WERI-Rb-1 (cell line): ENCODE data around the gene UBASH3B.
"Not testable (repeated sequence)": the region's sequence is repeated elsewhere in the genome, so short reads cannot be mapped to it uniquely, and the experiment has no call there.

ENCODE experiments used
- DNase-seq: peaks from one replicate; pipeline ENCODE4 v3.0.0-alpha.2; 2020
- H3K27ac ChIP-seq: fragments of 250-450 bp; sonication (Bioruptor Pico); 2 replicates; pipeline ENCODE4 v1.5.1; 2020; ENCODE audit warnings: mild to moderate bottlenecking, moderate library complexity
- H3K27me3 ChIP-seq: fragments of 250-450 bp; sonication (Bioruptor Pico); 2 replicates; pipeline ENCODE4 v1.5.1; 2021; ENCODE audit warnings: mild to moderate bottlenecking, low read depth, moderate library complexity; ENCODE audit not compliant: insufficient read depth, severe bottlenecking
- H3K36me3 ChIP-seq: fragments of 250-450 bp; sonication (Bioruptor Pico); 2 replicates; pipeline ENCODE4 v1.5.1; 2020; ENCODE audit warnings: mild to moderate bottlenecking, moderate library complexity
- H3K4me3 ChIP-seq: 2 replicates; pipeline ENCODE4 v1.5.1; 2011; ENCODE audit warnings: low read depth, mild to moderate bottlenecking, control low read depth, low read length
- H3K9me3 ChIP-seq: fragments of 250-450 bp; sonication (Bioruptor Pico); 2 replicates; pipeline ENCODE4 v1.5.1; 2021; ENCODE audit warnings: mild to moderate bottlenecking, moderate library complexity; ENCODE audit not compliant: severe bottlenecking
- CTCF ChIP-seq: IDR thresholded peaks from 2 replicates; pipeline ENCODE4 v1.5.1; 2011; ENCODE audit warnings: low read depth, mild to moderate bottlenecking, control low read depth, inconsistent platforms, low read length

UBASH3B gene

GRCh38 chr11:122724520-122724919, 69.0 kb downstream of the UBASH3B start:
- TF ChIP-seq CTCF, result no peak
- no peak for DNase-seq
- Histone ChIP-seq H3K4me3 (no peak overlapping the region), H3K27me3 (peaks cover 80% of the 10 kb centered on the region), H3K27ac (no peak overlapping the region), H3K9me3 (peaks cover 3% of the 10 kb centered on the region), H3K36me3 (no peaks in the 10 kb centered on the region)

- no peak for DNase-seq
- H3K27me3 ChIP-seq, result peaks cover 80% of the 10 kb centered on the region
- no peak overlapping the region for H3K4me3 ChIP-seq
- peaks cover 3% of the 10 kb centered on the region for H3K9me3 ChIP-seq
- H3K27ac ChIP-seq, result no peak overlapping the region
- no peaks in the 10 kb centered on the region for H3K36me3 ChIP-seq
- TF ChIP-seq CTCF, result no peak
These were observed 70.5 kb downstream of the UBASH3B start for GRCh38 chr11:122726028-122726427.

- no peak overlapping the region for H3K4me3 ChIP-seq
- no peak overlapping the region for H3K27ac ChIP-seq
These were observed 71.8 kb downstream of the UBASH3B start for GRCh38 chr11:122727101-122727929.

GRCh38 chr11:122728561-122728960, 73.0 kb downstream of the UBASH3B start:
- H3K27ac ChIP-seq, result no peak overlapping the region
- H3K27me3 ChIP-seq, result peaks cover 80% of the 10 kb centered on the region
- no peak overlapping the region for H3K4me3 ChIP-seq
- no peak for TF ChIP-seq CTCF
- no peak for DNase-seq
- H3K9me3 ChIP-seq, result peaks cover 3% of the 10 kb centered on the region
- no peaks in the 10 kb centered on the region for H3K36me3 ChIP-seq

More at GRCh38 chr11:122727101-122727929, 71.8 kb downstream of the UBASH3B start:
- H3K9me3 ChIP-seq, result peaks cover 3% of the 10 kb centered on the region
- peaks cover 79% of the 10 kb centered on the region for H3K27me3 ChIP-seq
- DNase-seq, result no peak
- no peaks in the 10 kb centered on the region for H3K36me3 ChIP-seq
- no peak for TF ChIP-seq CTCF

GRCh38 chr11:122729139-122729538, 73.6 kb downstream of the UBASH3B start:
- Histone ChIP-seq H3K9me3 (peaks cover 3% of the 10 kb centered on the region), H3K36me3 (no peaks in the 10 kb centered on the region), H3K27me3 (peaks cover 75% of the 10 kb centered on the region), H3K27ac (no peak overlapping the region), H3K4me3 (no peak overlapping the region)
- TF ChIP-seq CTCF, result no peak
- no peak for DNase-seq

- not testable (repeated sequence) for H3K9me3 ChIP-seq, H3K27ac ChIP-seq, DNase-seq, H3K4me3 ChIP-seq, H3K36me3 ChIP-seq
- H3K27me3 ChIP-seq, result peaks cover 74% of the 10 kb centered on the region
These were observed 75.2 kb downstream of the UBASH3B start for GRCh38 chr11:122730694-122731093.
